GM20431 (cell line): ENCODE results near the gene POLK.
"Not testable (repeated sequence)": the region's sequence is repeated elsewhere in the genome, so short reads cannot be mapped to it uniquely, and the experiment has no call there.

Source experiments
- in situ Hi-C: fragments of 300-500 bp; cut with MseI, MboI; formaldehyde crosslinking; loops from one replicate; pipeline ENCODE4 v1.15.0; 2020; ENCODE audit warnings: low sequenced_read_pairs; ENCODE audit not compliant: unreplicated experiment

POLK gene

GRCh38 chr5:75511435-75512382, at the start of gene POLK, which contains the start of gene CERT1:
Gene POLK, plus strand, starts transcription at chr5:75511891.
Gene CERT1, minus strand, starts transcription at chr5:75511629. Its CDS starts 422 bp downstream, at chr5:75511207.
- in situ Hi-C loops, result no loop called here

- in situ Hi-C loops, result no loop called here
Observed at GRCh38 chr5:75463726-75464125, 48.0 kb upstream of the POLK start.

GRCh38 chr5:75465480-75465879, 46.2 kb upstream of the POLK start:
- in situ Hi-C loops, result no loop called here

- in situ Hi-C loops, result no loop called here
Observed at GRCh38 chr5:75466006-75466716, 45.5 kb upstream of the POLK start.

GRCh38 chr5:75468593-75468992, 43.1 kb upstream of the POLK start:
- in situ Hi-C loops, result no loop called here

GRCh38 chr5:75469017-75469416, 42.7 kb upstream of the POLK start:
- in situ Hi-C loops, result no loop called here

- in situ Hi-C loops, result no loop called here
Observed at GRCh38 chr5:75471193-75471592, 40.5 kb upstream of the POLK start.

GRCh38 chr5:75472973-75473372, 38.7 kb upstream of the POLK start:
- in situ Hi-C loops, result no loop called here

GRCh38 chr5:75473463-75473862, 38.2 kb upstream of the POLK start:
- in situ Hi-C loops, result no loop called here

- in situ Hi-C loops, result no loop called here
Observed at GRCh38 chr5:75475364-75475763, 36.3 kb upstream of the POLK start.

GRCh38 chr5:75481024-75481423, 30.7 kb upstream of the POLK start:
- in situ Hi-C loops, result no loop called here

GRCh38 chr5:75482482-75482881, 29.2 kb upstream of the POLK start:
- in situ Hi-C loops, result no loop called here

- in situ Hi-C loops, result no loop called here
Observed at GRCh38 chr5:75484605-75485004, 27.1 kb upstream of the POLK start.

GRCh38 chr5:75489847-75490246, 21.8 kb upstream of the POLK start:
- in situ Hi-C loops, result not testable (repeated sequence)

- in situ Hi-C loops, result no loop called here
Observed at GRCh38 chr5:75491621-75492020, 20.1 kb upstream of the POLK start.

GRCh38 chr5:75496026-75496425, 15.7 kb upstream of the POLK start:
- in situ Hi-C loops, result no loop called here

- in situ Hi-C loops, result no loop called here
Observed at GRCh38 chr5:75498208-75498777, 13.4 kb upstream of the POLK start.

- in situ Hi-C loops, result not testable (repeated sequence)
Observed at GRCh38 chr5:75498875-75499274, 12.8 kb upstream of the POLK start.

- in situ Hi-C loops, result not testable (repeated sequence)
Observed at GRCh38 chr5:75505112-75505511, 6.6 kb upstream of the POLK start.

GRCh38 chr5:75507841-75508240, 3.9 kb upstream of the POLK start:
- in situ Hi-C loops, result no loop called here

- in situ Hi-C loops, result no loop called here
Observed at GRCh38 chr5:75509546-75509945, 2.1 kb upstream of the POLK start.
